OCI-LY7 (cell line): ENCODE data around the gene SURF1. TPM values are rescaled to one million over a fixed set of nuclear protein-coding genes. Genes with fewer than 3 reads are reported as not detected.

Experiments
- BruUV-seq: library from RNA; stranded (reverse); fragments of 400-500 nt; replicated peaks from 2 replicates; lab custom pipeline; 2021; lab: Mats Ljungman, UMichigan
- CTCF ChIA-PET: fragments of 300-600 bp; sonication (Branson Sonifier 250); formaldehyde crosslinking; loops from one replicate; lab custom pipeline; 2022; ENCODE audit warnings: antibody characterized with exemption; ENCODE audit not compliant: unreplicated experiment; lab: Charles Lee
- POLR2A ChIA-PET: fragments of 300-600 bp; sonication (Branson Sonifier 250); formaldehyde crosslinking; loops from one replicate; lab custom pipeline; 2022; ENCODE audit warnings: antibody characterized with exemption; lab: Charles Lee
- DNase-seq: peaks from one replicate; pipeline ENCODE4 v3.0.0-alpha.2; 2015; ENCODE audit warnings: low spot score
- H2AFZ ChIP-seq: fragments of 200-600 bp; sonication (generic), shearing (Covaris generic); 2 replicates; pipeline ENCODE4 v1.6.1; 2014; ENCODE audit warnings: mild to moderate bottlenecking, antibody characterized with exemption, low read length, moderate library complexity
- H3K27ac ChIP-seq: fragments of 200-600 bp; sonication (generic); 2 replicates; pipeline ENCODE4 v1.5.1; 2014; ENCODE audit warnings: mixed run types, low read depth, mild to moderate bottlenecking, moderate library complexity, low read length, inconsistent platforms; ENCODE audit not compliant: poor library complexity, severe bottlenecking
- H3K36me3 ChIP-seq: fragments of 200-600 bp; sonication (generic); 2 replicates; pipeline ENCODE4 v1.6.1; 2014; ENCODE audit warnings: mild to moderate bottlenecking, antibody characterized with exemption, low read length, moderate library complexity, mixed read lengths; ENCODE audit not compliant: insufficient read depth
- H3K4me1 ChIP-seq: fragments of 200-600 bp; sonication (generic); 2 replicates; pipeline ENCODE4 v1.5.1; 2014; ENCODE audit warnings: mild to moderate bottlenecking, low read length; ENCODE audit not compliant: insufficient read depth, poor library complexity, severe bottlenecking
- H3K4me2 ChIP-seq: fragments of 200-600 bp; sonication (generic); 2 replicates; pipeline ENCODE4 v1.6.1; 2014; ENCODE audit warnings: mild to moderate bottlenecking, low read length
- H3K4me3 ChIP-seq: fragments of 200-600 bp; sonication (generic); 2 replicates; pipeline ENCODE4 v1.5.1; 2014; ENCODE audit warnings: mild to moderate bottlenecking, low read depth, low read length; ENCODE audit not compliant: poor library complexity, severe bottlenecking
- H3K79me2 ChIP-seq: fragments of 200-600 bp; sonication (generic); 2 replicates; pipeline ENCODE4 v1.6.1; 2016; ENCODE audit warnings: low read depth, mild to moderate bottlenecking, low read length, moderate library complexity, mixed read lengths; ENCODE audit not compliant: insufficient read depth
- H3K9me2 ChIP-seq: fragments of 200-600 bp; sonication (generic); 2 replicates; pipeline ENCODE4 v1.6.1; 2016; ENCODE audit warnings: mild to moderate bottlenecking, low read length, mixed read lengths; ENCODE audit not compliant: insufficient read depth
- H3K9me3 ChIP-seq: fragments of 200-600 bp; sonication (generic); 2 replicates; pipeline ENCODE4 v1.6.1; 2014; ENCODE audit warnings: mild to moderate bottlenecking, mixed run types, low read length, mixed read lengths
- H4K20me1 ChIP-seq: fragments of 200-600 bp; sonication (generic); 2 replicates; pipeline ENCODE4 v1.6.1; 2014; ENCODE audit warnings: mild to moderate bottlenecking, antibody characterized with exemption, low read length, moderate library complexity, mixed read lengths; ENCODE audit not compliant: insufficient read depth
- CTCF ChIP-seq: fragments of 200-600 bp; sonication (generic); conservative IDR thresholded peaks from 2 replicates; pipeline ENCODE4 v1.5.1; 2014; ENCODE audit warnings: mild to moderate bottlenecking, antibody characterized with exemption, low read length, moderate library complexity, mixed read lengths
- EZH2phosphoT487 ChIP-seq: fragments of 200-600 bp; sonication (generic); IDR thresholded peaks from 2 replicates; pipeline ENCODE4 v1.6.1; 2018; ENCODE audit warnings: low read depth, borderline replicate concordance, mild to moderate bottlenecking, mixed run types, antibody characterized with exemption, low read length, moderate library complexity, mixed read lengths
- intact Hi-C: fragments of 100-400 bp; cut with micrococcal nuclease; formaldehyde crosslinking; loops from one replicate; pipeline ENCODE4 v1.10.0; 2022; ENCODE audit not compliant: unreplicated experiment
- total RNA-seq, 2 experiments: library from RNA; depleted of rRNA in 1 of 2; stranded (reverse); fragments of >200 nt in 1 of 2; shearing (Covaris generic) in 1 of 2; gene quantifications; 2 replicates each; pipeline ENCODE4 v1.2.3, GENCODE V29; 2014 to 2022

The SURF1 gene
- total RNA-seq, 2 experiments from 2014 or later = 22.9 to 38.9 TPM

DNA sequence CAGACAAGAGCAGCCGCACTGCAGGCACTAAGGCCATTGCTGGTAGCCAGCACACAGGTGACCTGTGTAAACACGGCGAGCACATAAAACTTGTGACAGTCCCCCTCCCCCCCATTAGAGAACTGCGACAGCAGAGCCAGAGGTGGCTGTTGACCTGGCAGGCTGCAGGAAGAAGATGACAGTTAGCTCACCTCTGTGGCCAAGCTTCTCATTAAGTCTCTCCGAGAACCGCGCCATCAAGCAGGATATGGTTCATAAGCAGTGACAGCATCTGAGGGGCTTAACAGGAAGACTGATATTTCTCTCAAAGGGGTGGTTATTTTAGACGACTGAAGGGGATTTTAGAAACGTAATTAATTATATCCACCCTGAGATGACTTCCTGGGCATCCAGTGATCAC, 14.4 kb upstream of the SURF1 start:
- peaks cover 22% of the 10 kb centered on the region for H4K20me1 ChIP-seq
- H3K4me2 ChIP-seq = peak overlapping the region; percentile 39

GRCh38 chr9:133369933-133370332, 13.6 kb upstream of the SURF1 start:
- POLR2A ChIA-PET = no interaction called here
- CTCF ChIA-PET = no interaction called here

More for the DNA sequence above, 14.4 kb upstream of the SURF1 start:
- DNase-seq = no peak
- no peak for TF ChIP-seq CTCF
- no peak for TF ChIP-seq EZH2phosphoT487
- H3K79me2 ChIP-seq = peaks cover 74% of the 10 kb centered on the region
- intact Hi-C loops = no loop called here
- POLR2A ChIA-PET = interaction anchor here (0.6 kb wide), 1 partner anchor 1392 kb away, joined by 3 read pairs; no protein-coding TSS in a partner anchor
- no TSS peak for BruUV-seq
- peak overlapping the region; percentile 38 for H3K27ac ChIP-seq
- H2AFZ ChIP-seq = no peak overlapping the region
- H3K36me3 ChIP-seq = peaks cover 75% of the 10 kb centered on the region
- no peaks in the 10 kb centered on the region for H3K9me2 ChIP-seq
- no peak overlapping the region for H3K4me3 ChIP-seq
- H3K4me1 ChIP-seq = peaks cover 29% of the 10 kb centered on the region
- CTCF ChIA-PET = interaction anchor here (0.6 kb wide), 1 partner anchor 8 kb away, joined by 3 read pairs; no protein-coding TSS in a partner anchor
- no peaks in the 10 kb centered on the region for H3K9me3 ChIP-seq

More at GRCh38 chr9:133369933-133370332, 13.6 kb upstream of the SURF1 start:
- TF ChIP-seq CTCF (no peak), EZH2phosphoT487 (no peak)
- Histone ChIP-seq H3K4me3 (no peak overlapping the region), H3K9me3 (no peaks in the 10 kb centered on the region), H2AFZ (no peak overlapping the region), H3K79me2 (peaks cover 67% of the 10 kb centered on the region), H3K36me3 (peaks cover 82% of the 10 kb centered on the region), H3K9me2 (no peaks in the 10 kb centered on the region), H3K27ac (no peak overlapping the region), H3K4me2 (no peak overlapping the region), H3K4me1 (peaks cover 29% of the 10 kb centered on the region), H4K20me1 (peaks cover 20% of the 10 kb centered on the region)
- intact Hi-C loops = no loop called here
- BruUV-seq = no TSS peak
- DNase-seq = no peak
